ENCODE measurements around the gene KIAA0753.
"Not testable (repeated sequence)": the region's sequence is repeated elsewhere in the genome, so short reads cannot be mapped to it uniquely, and the experiment has no call there.

Gene KIAA0753

GRCh38 chr17:6596941-6597340 lies 43.6 kb downstream of the KIAA0753 start:
- no peaks in the 10 kb centered on the region for H3K4me1 ChIP-seq (ENCODE audit: insufficient read depth, insufficient read length)
- no peaks in the 10 kb centered on the region for H3K27me3 ChIP-seq (ENCODE audit: insufficient read depth, insufficient read length)
- TF ChIP-seq YY1 (IDR thresholded peaks at IDR 0.05; ENCODE audit: insufficient read depth, insufficient read length) (no peak), ZNF274 (IDR thresholded peaks at IDR 0.05; ENCODE audit: low read depth, low read length) (no peak), SUZ12 (IDR thresholded peaks at IDR 0.05; ENCODE audit: extremely low read depth, insufficient read depth, insufficient read length) (no peak)
- DNase-seq (ENCODE audit: low read depth, low spot score), result no peak
- H3K36me3 ChIP-seq (ENCODE audit: insufficient read depth, insufficient read length, low read length), result peaks cover 34% of the 10 kb centered on the region
- H3K4me3 ChIP-seq (ENCODE audit: insufficient read length, low read depth), result no peak overlapping the region
- no peak overlapping the region for H3K9ac ChIP-seq (ENCODE audit: insufficient read length, low read depth)
- no peaks in the 10 kb centered on the region for H3K9me3 ChIP-seq (ENCODE audit: insufficient read depth, low read length)

DNA sequence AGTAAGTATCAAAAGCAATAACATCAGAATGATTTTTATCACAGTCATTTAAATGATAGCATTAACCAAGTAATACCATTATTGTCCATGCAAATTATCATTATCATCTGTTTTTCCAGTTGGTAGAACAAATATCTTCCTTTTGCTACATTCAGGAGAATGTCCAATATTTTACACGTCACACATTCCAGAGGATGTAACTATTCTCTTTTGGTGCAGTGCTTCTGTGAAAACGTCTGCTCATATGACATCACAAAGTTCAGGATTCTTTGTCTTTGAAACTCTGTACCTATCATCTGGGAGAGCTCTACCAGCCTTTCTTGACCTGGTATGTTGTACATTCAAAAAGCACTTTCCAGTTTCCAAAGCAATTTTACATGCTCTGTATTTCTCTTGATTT lies 44.0 kb downstream of the KIAA0753 start:
- Histone ChIP-seq H3K4me1 (ENCODE audit: insufficient read depth, insufficient read length) (no peaks in the 10 kb centered on the region), H3K27me3 (ENCODE audit: insufficient read depth, insufficient read length) (no peaks in the 10 kb centered on the region), H3K9me3 (ENCODE audit: insufficient read depth, low read length) (no peaks in the 10 kb centered on the region), H3K9ac (ENCODE audit: insufficient read length, low read depth) (no peak overlapping the region), H3K36me3 (ENCODE audit: insufficient read depth, insufficient read length, low read length) (peaks cover 36% of the 10 kb centered on the region), H3K4me3 (ENCODE audit: insufficient read length, low read depth) (no peak overlapping the region)
- no peak for DNase-seq (ENCODE audit: low read depth, low spot score)
- no peak for TF ChIP-seq YY1 (IDR thresholded peaks at IDR 0.05; ENCODE audit: insufficient read depth, insufficient read length)

DNA sequence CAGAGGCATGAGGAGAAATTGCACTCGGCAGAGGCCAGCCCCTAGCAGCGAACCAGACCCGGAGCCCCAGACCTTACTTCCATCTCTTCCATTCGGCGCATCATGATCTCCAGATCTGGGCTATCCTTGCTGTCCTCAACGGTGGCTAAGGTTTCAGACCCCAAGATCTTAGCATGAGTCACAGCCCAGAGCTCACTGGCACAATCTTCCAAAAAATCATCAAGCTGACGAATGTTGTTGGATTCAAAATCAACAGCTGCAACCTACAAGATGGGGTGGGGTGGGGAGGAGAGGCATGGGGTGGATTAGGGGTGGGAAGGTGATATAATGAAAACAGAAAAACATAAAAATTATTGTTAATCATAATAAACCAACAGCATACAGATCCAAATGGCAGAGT lies 44.4 kb downstream of the KIAA0753 start:
- Histone ChIP-seq H3K4me1 (ENCODE audit: insufficient read depth, insufficient read length) (no peaks in the 10 kb centered on the region), H3K9ac (ENCODE audit: insufficient read length, low read depth) (no peak overlapping the region)

GRCh38 chr17:6593371-6593770 lies 47.1 kb downstream of the KIAA0753 start:
- H3K9ac ChIP-seq (ENCODE audit: insufficient read length, low read depth); H3K9me3 ChIP-seq (ENCODE audit: insufficient read depth, low read length); DNase-seq (ENCODE audit: low read depth, low spot score); H3K4me3 ChIP-seq (ENCODE audit: insufficient read length, low read depth); H3K4me1 ChIP-seq (ENCODE audit: insufficient read depth, insufficient read length); H3K27me3 ChIP-seq (ENCODE audit: insufficient read depth, insufficient read length): not testable (repeated sequence)
- peaks cover 44% of the 10 kb centered on the region for H3K36me3 ChIP-seq (ENCODE audit: insufficient read depth, insufficient read length, low read length)

More for the DNA sequence above, 44.4 kb downstream of the KIAA0753 start:
- DNase-seq (ENCODE audit: low read depth, low spot score), result no peak
- no peak overlapping the region for H3K4me3 ChIP-seq (ENCODE audit: insufficient read length, low read depth)
- H3K36me3 ChIP-seq (ENCODE audit: insufficient read depth, insufficient read length, low read length), result peaks cover 32% of the 10 kb centered on the region
- H3K9me3 ChIP-seq (ENCODE audit: insufficient read depth, low read length), result no peaks in the 10 kb centered on the region
- no peaks in the 10 kb centered on the region for H3K27me3 ChIP-seq (ENCODE audit: insufficient read depth, insufficient read length)
- TF ChIP-seq ZNF274 (IDR thresholded peaks at IDR 0.05; ENCODE audit: low read depth, low read length), result no peak
- no peak for TF ChIP-seq SUZ12 (IDR thresholded peaks at IDR 0.05; ENCODE audit: extremely low read depth, insufficient read depth, insufficient read length)
- TF ChIP-seq YY1 (IDR thresholded peaks at IDR 0.05; ENCODE audit: insufficient read depth, insufficient read length), result no peak

DNA sequence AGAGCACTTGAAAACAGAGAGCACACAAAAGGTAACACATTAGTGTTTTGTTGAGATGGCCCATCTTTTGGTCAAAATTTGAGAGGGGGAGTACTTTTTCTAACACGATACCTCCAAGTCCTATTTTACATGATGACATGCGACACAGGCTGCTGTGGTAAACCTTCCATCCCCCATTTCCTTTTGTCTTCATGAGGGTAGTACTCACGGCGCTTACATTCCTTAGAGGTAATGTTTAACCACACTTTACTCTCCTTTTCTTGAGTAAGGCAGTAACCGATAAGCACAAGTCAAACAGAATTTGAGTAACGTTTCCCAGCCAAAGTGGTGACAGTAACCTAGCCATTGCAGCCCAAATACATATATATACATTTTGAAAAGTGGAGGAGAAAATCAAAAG lies 48.3 kb downstream of the KIAA0753 start:
- no peak overlapping the region for H3K4me3 ChIP-seq (ENCODE audit: insufficient read length, low read depth)
- DNase-seq (ENCODE audit: low read depth, low spot score), result no peak
- TF ChIP-seq SUZ12 (IDR thresholded peaks at IDR 0.05; ENCODE audit: extremely low read depth, insufficient read depth, insufficient read length) (no peak), YY1 (IDR thresholded peaks at IDR 0.05; ENCODE audit: insufficient read depth, insufficient read length) (no peak), ZNF274 (IDR thresholded peaks at IDR 0.05; ENCODE audit: low read depth, low read length) (no peak)
- no peaks in the 10 kb centered on the region for H3K27me3 ChIP-seq (ENCODE audit: insufficient read depth, insufficient read length)
- H3K4me1 ChIP-seq (ENCODE audit: insufficient read depth, insufficient read length), result no peaks in the 10 kb centered on the region
- H3K9ac ChIP-seq (ENCODE audit: insufficient read length, low read depth), result no peak overlapping the region
- H3K9me3 ChIP-seq (ENCODE audit: insufficient read depth, low read length), result no peaks in the 10 kb centered on the region
- peaks cover 51% of the 10 kb centered on the region for H3K36me3 ChIP-seq (ENCODE audit: insufficient read depth, insufficient read length, low read length)

- no peaks in the 10 kb centered on the region for H3K4me1 ChIP-seq (ENCODE audit: insufficient read depth, insufficient read length)
- H3K27me3 ChIP-seq (ENCODE audit: insufficient read depth, insufficient read length), result no peaks in the 10 kb centered on the region
- TF ChIP-seq YY1 (IDR thresholded peaks at IDR 0.05; ENCODE audit: insufficient read depth, insufficient read length) (no peak), SUZ12 (IDR thresholded peaks at IDR 0.05; ENCODE audit: extremely low read depth, insufficient read depth, insufficient read length) (no peak)
- H3K36me3 ChIP-seq (ENCODE audit: insufficient read depth, insufficient read length, low read length), result peaks cover 54% of the 10 kb centered on the region
- no peak for DNase-seq (ENCODE audit: low read depth, low spot score)
- no peak overlapping the region for H3K4me3 ChIP-seq (ENCODE audit: insufficient read length, low read depth)
- H3K9me3 ChIP-seq (ENCODE audit: insufficient read depth, low read length), result no peaks in the 10 kb centered on the region
- H3K9ac ChIP-seq (ENCODE audit: insufficient read length, low read depth), result no peak overlapping the region
Measured at GRCh38 chr17:6591599-6592158, 48.8 kb downstream of the KIAA0753 start.

DNA sequence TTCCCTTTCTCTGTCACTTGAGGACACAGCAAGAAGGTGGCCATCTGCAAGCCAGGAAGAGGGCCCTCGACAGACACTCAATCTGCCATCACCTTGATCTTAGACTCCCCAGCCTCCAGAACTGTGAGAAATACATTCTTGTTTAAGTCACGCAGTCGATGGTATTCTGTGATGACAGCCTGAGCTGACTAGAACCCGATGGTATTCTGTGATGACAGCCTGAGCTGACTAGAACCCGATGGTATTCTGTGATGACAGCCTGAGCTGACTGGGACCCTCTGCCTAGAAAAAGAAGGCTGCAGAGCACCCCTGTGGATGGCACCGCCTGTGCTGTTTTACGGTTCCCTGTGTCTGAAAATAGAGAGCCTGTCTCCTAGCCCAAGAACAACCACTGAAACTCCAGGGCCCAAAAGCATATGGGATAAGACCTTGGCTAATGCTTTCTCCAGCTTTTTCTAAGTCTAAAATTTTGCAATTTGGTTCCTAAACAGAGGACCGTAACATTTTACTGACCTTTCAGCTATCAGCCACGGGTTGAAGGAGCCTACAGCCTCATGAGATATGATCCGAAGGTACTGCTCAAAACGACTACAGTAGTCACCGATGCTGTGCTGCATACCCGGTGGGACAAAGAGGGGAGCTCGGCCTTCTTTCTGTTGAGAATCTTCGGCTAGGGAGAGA lies 51.1 kb downstream of the KIAA0753 start:
- Histone ChIP-seq H3K27me3 (ENCODE audit: insufficient read depth, insufficient read length) (no peaks in the 10 kb centered on the region), H3K9me3 (ENCODE audit: insufficient read depth, low read length) (no peaks in the 10 kb centered on the region), H3K4me1 (ENCODE audit: insufficient read depth, insufficient read length) (no peaks in the 10 kb centered on the region), H3K4me3 (ENCODE audit: insufficient read length, low read depth) (no peak overlapping the region), H3K36me3 (ENCODE audit: insufficient read depth, insufficient read length, low read length) (peaks cover 56% of the 10 kb centered on the region), H3K9ac (ENCODE audit: insufficient read length, low read depth) (no peak overlapping the region)
- TF ChIP-seq SUZ12 (IDR thresholded peaks at IDR 0.05; ENCODE audit: extremely low read depth, insufficient read depth, insufficient read length) (no peak), ZNF274 (IDR thresholded peaks at IDR 0.05; ENCODE audit: low read depth, low read length) (no peak), YY1 (IDR thresholded peaks at IDR 0.05; ENCODE audit: insufficient read depth, insufficient read length) (no peak)
- no peak for DNase-seq (ENCODE audit: low read depth, low spot score)
